DND-41 (cell line): Measurements from ENCODE around the gene GLDN.

ENCODE experiments used
- ATAC-seq: fragments of 200-7000 bp; cut with Tn5 transposase; 3 replicates; pipeline ENCODE4 v1.9.1; 2021; ENCODE audit warnings: low read depth; ENCODE audit not compliant: insufficient read depth
- DNase-seq: peaks from one replicate; pipeline ENCODE4 v3.0.0-alpha.2; 2020
- H2AFZ ChIP-seq: 2 replicates; pipeline ENCODE4 v1.6.0; 2012; ENCODE audit warnings: low read depth, low read length
- H3K27ac ChIP-seq: 2 replicates; pipeline ENCODE4 v1.5.1; 2012; ENCODE audit warnings: low read length, inconsistent platforms
- H3K27me3 ChIP-seq: fragments of 200-600 bp; sonication (generic); 2 replicates; pipeline ENCODE4 v1.6.0; 2012; ENCODE audit warnings: low read length, mild to moderate bottlenecking, inconsistent platforms; ENCODE audit not compliant: insufficient read depth, poor library complexity
- H3K36me3 ChIP-seq: 2 replicates; pipeline ENCODE4 v1.5.1; 2012; ENCODE audit warnings: low read length, inconsistent platforms; ENCODE audit not compliant: insufficient read depth
- H3K4me1 ChIP-seq: 2 replicates; pipeline ENCODE4 v1.5.1; 2012; ENCODE audit warnings: mild to moderate bottlenecking, low read length; ENCODE audit not compliant: insufficient read depth
- H3K4me2 ChIP-seq: 2 replicates; pipeline ENCODE4 v1.6.0; 2012; ENCODE audit warnings: mild to moderate bottlenecking, moderate library complexity, low read length, inconsistent platforms; ENCODE audit not compliant: insufficient read depth
- H3K4me3 ChIP-seq, 2 experiments: fragments of 200-600 bp in 1 of 2; shearing (Covaris generic) in 1 of 2; 2 replicates each; pipeline ENCODE4 v1.5.1; 2012 to 2016; ENCODE audit warnings: inconsistent platforms in 2 of 2, low read length in 2 of 2, mild to moderate bottlenecking in 2 of 2, low read depth in 1 of 2, moderate library complexity in 1 of 2
- H3K79me2 ChIP-seq: 2 replicates; pipeline ENCODE4 v1.6.0; 2012; ENCODE audit warnings: low read length, inconsistent platforms; ENCODE audit not compliant: insufficient read depth
- H3K9ac ChIP-seq: 2 replicates; pipeline ENCODE4 v1.6.0; 2012; ENCODE audit warnings: low read depth, mild to moderate bottlenecking, inconsistent platforms, low read length, moderate library complexity
- H3K9me3 ChIP-seq: 2 replicates; pipeline ENCODE4 v1.5.1; 2012; ENCODE audit warnings: low read length, moderate library complexity, mild to moderate bottlenecking, inconsistent platforms; ENCODE audit not compliant: insufficient read depth, severe bottlenecking
- H4K20me1 ChIP-seq: 2 replicates; pipeline ENCODE4 v1.6.0; 2012; ENCODE audit warnings: low read length; ENCODE audit not compliant: insufficient read depth
- EZH2 ChIP-seq: IDR thresholded peaks from 3 replicates; pipeline ENCODE4 v1.6.1; 2012; ENCODE audit warnings: borderline replicate concordance, low read depth, mild to moderate bottlenecking, moderate library complexity, low read length, inconsistent platforms; ENCODE audit not compliant: severe bottlenecking
- TF ChIP-seq, protein P1 (sequence below): IDR thresholded peaks from 2 replicates; pipeline ENCODE4 v1.5.1; 2012; ENCODE audit warnings: borderline replicate concordance, low read length, moderate library complexity, mild to moderate bottlenecking; ENCODE audit not compliant: poor library complexity, severe bottlenecking; ENCODE audit errors: extremely low read depth

The GLDN gene

DNA sequence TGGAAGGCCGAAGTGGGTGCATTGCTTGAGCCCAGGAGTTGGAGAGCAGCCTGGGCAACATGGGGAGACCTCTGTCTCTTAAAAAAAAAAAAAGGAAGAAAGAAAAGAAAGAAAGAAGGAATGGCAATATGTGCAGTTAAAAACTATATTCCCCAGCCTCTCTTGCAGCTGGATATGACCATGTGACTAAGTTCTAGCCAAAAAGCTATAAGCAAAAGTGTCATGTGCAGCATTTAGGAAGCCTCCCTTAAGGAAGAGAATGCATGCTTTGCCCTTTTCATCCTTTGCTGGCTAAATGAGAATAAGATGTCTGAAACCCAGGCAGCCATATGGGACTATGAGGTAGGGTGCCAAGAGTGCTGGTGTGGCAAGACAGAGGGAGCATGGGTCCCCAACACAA lies 24.8 kb upstream of the GLDN start:
- no peaks in the 10 kb centered on the region for H3K36me3 ChIP-seq
- H3K9ac ChIP-seq: no peak overlapping the region
- no peaks in the 10 kb centered on the region for H3K9me3 ChIP-seq
- H3K79me2 ChIP-seq: no peaks in the 10 kb centered on the region
- H3K27me3 ChIP-seq: no peaks in the 10 kb centered on the region
- H4K20me1 ChIP-seq: no peaks in the 10 kb centered on the region
- no peaks in the 10 kb centered on the region for H3K4me1 ChIP-seq
- DNase-seq (no peak), ATAC-seq (no peak)
- no peak for TF ChIP-seq EZH2
- TF ChIP-seq, protein P1, sequence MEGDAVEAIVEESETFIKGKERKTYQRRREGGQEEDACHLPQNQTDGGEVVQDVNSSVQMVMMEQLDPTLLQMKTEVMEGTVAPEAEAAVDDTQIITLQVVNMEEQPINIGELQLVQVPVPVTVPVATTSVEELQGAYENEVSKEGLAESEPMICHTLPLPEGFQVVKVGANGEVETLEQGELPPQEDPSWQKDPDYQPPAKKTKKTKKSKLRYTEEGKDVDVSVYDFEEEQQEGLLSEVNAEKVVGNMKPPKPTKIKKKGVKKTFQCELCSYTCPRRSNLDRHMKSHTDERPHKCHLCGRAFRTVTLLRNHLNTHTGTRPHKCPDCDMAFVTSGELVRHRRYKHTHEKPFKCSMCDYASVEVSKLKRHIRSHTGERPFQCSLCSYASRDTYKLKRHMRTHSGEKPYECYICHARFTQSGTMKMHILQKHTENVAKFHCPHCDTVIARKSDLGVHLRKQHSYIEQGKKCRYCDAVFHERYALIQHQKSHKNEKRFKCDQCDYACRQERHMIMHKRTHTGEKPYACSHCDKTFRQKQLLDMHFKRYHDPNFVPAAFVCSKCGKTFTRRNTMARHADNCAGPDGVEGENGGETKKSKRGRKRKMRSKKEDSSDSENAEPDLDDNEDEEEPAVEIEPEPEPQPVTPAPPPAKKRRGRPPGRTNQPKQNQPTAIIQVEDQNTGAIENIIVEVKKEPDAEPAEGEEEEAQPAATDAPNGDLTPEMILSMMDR: no peak
- H2AFZ ChIP-seq: no peak overlapping the region
- no peak overlapping the region for H3K4me2 ChIP-seq
- no peak overlapping the region for H3K27ac ChIP-seq
- H3K4me3 ChIP-seq: no peak overlapping the region

DNA sequence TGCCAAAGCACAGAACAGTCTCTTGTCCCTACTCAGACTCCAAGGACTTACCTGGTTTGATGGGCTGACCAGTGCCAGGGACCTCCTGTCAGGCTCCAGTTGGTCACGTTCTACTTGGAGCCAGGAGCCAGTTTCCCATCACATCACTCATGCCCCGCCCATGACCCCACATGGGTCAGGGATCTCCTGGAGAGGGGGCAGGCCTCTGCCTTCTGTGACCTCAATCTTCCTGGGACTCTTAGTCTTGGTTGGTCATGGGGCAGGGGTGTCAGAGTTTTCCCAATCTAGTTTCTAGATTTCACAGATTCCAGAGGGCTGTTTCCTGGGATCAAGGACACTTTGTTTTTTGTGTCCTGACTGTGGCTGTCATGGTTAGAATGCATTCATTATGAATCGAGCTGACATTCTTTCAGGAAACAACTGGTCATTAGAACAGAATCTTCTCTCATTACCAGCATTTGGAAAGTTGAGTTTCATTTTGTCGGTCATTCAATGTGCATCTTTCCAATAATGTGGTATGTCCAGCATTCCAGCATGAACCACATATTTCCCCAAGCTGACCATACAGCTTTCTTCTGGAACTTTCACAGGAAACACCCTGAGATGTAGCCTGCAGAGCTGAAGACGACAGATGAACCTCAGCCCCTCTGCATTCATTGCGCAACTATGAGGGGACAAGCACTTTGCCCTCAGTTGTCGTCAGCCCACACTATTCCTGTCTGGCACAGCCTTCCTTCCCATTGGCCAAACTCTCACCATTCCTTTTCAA lies 22.9 kb upstream of the GLDN start:
- no peak overlapping the region for H3K4me2 ChIP-seq
- H3K4me3 ChIP-seq: no peak overlapping the region
- no peak overlapping the region for H3K9ac ChIP-seq
- TF ChIP-seq, protein P1: no peak
- no peak for TF ChIP-seq EZH2
- ATAC-seq (no peak), DNase-seq (no peak)
- H3K9me3 ChIP-seq: no peaks in the 10 kb centered on the region
- no peak overlapping the region for H2AFZ ChIP-seq
- H3K79me2 ChIP-seq: no peaks in the 10 kb centered on the region
- no peaks in the 10 kb centered on the region for H3K36me3 ChIP-seq
- no peaks in the 10 kb centered on the region for H3K27me3 ChIP-seq
- H3K4me1 ChIP-seq: no peaks in the 10 kb centered on the region
- no peaks in the 10 kb centered on the region for H4K20me1 ChIP-seq
- H3K27ac ChIP-seq: no peak overlapping the region

DNA sequence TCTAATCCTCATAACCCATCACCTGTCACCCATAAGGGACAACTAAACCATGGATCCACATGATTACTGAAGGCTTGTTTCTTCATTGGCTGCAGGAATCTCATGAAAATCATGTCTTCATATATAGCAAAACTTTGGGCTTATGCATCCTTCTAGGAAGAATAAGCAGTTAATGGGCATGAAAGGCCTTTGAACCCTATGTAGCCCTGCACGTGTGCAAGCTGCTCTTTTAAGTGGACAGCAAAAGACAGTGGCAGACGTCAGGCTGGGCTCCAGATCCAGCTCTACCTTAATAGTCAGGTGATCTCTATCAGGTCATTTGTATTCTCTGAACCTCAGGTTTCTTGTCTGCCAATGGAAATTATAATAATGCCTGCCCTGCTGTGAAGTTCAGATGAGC lies 21.9 kb upstream of the GLDN start:
- Histone ChIP-seq H3K4me1 (no peaks in the 10 kb centered on the region), H4K20me1 (no peaks in the 10 kb centered on the region), H3K27ac (no peak overlapping the region), H2AFZ (no peak overlapping the region), H3K4me2 (no peak overlapping the region), H3K79me2 (no peaks in the 10 kb centered on the region), H3K9ac (no peak overlapping the region), H3K4me3 (no peak overlapping the region), H3K9me3 (no peaks in the 10 kb centered on the region), H3K27me3 (no peaks in the 10 kb centered on the region), H3K36me3 (no peaks in the 10 kb centered on the region)
- ATAC-seq: no peak
- no peak for TF ChIP-seq EZH2
- TF ChIP-seq, protein P1: no peak
- DNase-seq: no peak

DNA sequence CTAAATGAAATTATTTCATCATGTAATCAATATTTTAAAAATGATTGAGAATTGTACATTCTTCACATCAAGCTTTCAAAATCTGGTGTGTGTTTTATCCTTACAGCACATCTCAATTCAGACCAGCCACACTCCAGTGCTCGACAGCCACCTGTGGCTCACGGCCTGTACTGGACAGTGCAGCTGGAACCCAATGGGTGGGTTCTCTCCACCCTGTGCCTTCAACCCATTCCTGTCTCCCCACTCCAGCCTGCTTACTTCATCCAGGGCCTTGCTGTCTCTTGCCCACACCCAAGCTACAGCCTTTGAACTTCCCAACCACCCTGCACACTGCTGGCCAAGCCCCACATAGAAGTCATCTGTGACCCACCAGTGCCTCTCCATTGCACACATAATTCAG lies 20.6 kb upstream of the GLDN start:
- H3K27me3 ChIP-seq: no peaks in the 10 kb centered on the region
- H3K4me3 ChIP-seq: no peak overlapping the region
- no peak for DNase-seq
- TF ChIP-seq, protein P1: no peak
- TF ChIP-seq EZH2: no peak
- H2AFZ ChIP-seq: no peak overlapping the region
- no peak for ATAC-seq
- H3K36me3 ChIP-seq: no peaks in the 10 kb centered on the region
- no peaks in the 10 kb centered on the region for H4K20me1 ChIP-seq
- H3K27ac ChIP-seq: no peak overlapping the region
- no peaks in the 10 kb centered on the region for H3K9me3 ChIP-seq
- no peak overlapping the region for H3K9ac ChIP-seq
- no peak overlapping the region for H3K4me2 ChIP-seq
- H3K79me2 ChIP-seq: no peaks in the 10 kb centered on the region
- H3K4me1 ChIP-seq: no peaks in the 10 kb centered on the region
